Activated naive CD8-positive, alpha-beta T cell (primary cell): ENCODE data around the gene KRTAP10-2.
"Not testable (repeated sequence)": the region's sequence is repeated elsewhere in the genome, so short reads cannot be mapped to it uniquely, and the experiment has no call there.

Experiments used
- H3K27ac Mint-ChIP-seq: one replicate; pipeline ENCODE4 v1.8.0; 2021; ENCODE audit warnings: mixed read lengths
- H3K27me3 Mint-ChIP-seq: one replicate; pipeline ENCODE4 v1.8.0; 2021; ENCODE audit warnings: mixed read lengths
- H3K36me3 Mint-ChIP-seq: one replicate; pipeline ENCODE4 v1.8.0; 2021; ENCODE audit warnings: mixed read lengths
- H3K4me1 Mint-ChIP-seq: one replicate; pipeline ENCODE4 v1.8.0; 2021; ENCODE audit warnings: low read depth, mixed read lengths
- H3K4me3 Mint-ChIP-seq: one replicate; pipeline ENCODE4 v1.8.0; 2021; ENCODE audit warnings: mild to moderate bottlenecking, mixed read lengths
- H3K9me3 Mint-ChIP-seq: one replicate; pipeline ENCODE4 v1.8.0; 2021; ENCODE audit warnings: low read depth, mixed read lengths

The KRTAP10-2 gene

GRCh38 chr21:44590311-44590721, 39.0 kb upstream of the KRTAP10-2 start:
- no peak overlapping the region for H3K4me3 Mint-ChIP-seq
- no peaks in the 10 kb centered on the region for H3K9me3 Mint-ChIP-seq
- H3K27me3 Mint-ChIP-seq: no peaks in the 10 kb centered on the region
- peaks cover 5% of the 10 kb centered on the region for H3K4me1 Mint-ChIP-seq
- peaks cover 3% of the 10 kb centered on the region for H3K36me3 Mint-ChIP-seq
- no peak overlapping the region for H3K27ac Mint-ChIP-seq

- Mint-ChIP-seq H3K4me1 (peaks cover 5% of the 10 kb centered on the region), H3K27ac (no peak overlapping the region), H3K9me3 (no peaks in the 10 kb centered on the region), H3K36me3 (peaks cover 3% of the 10 kb centered on the region), H3K4me3 (no peak overlapping the region), H3K27me3 (no peaks in the 10 kb centered on the region)
Observed at GRCh38 chr21:44589586-44590305, 38.4 kb upstream of the KRTAP10-2 start.

- Mint-ChIP-seq H3K4me1 (peaks cover 9% of the 10 kb centered on the region), H3K9me3 (no peaks in the 10 kb centered on the region), H3K27ac (no peak overlapping the region), H3K36me3 (peaks cover 3% of the 10 kb centered on the region), H3K27me3 (no peaks in the 10 kb centered on the region), H3K4me3 (no peak overlapping the region)
Observed at GRCh38 chr21:44589094-44589493, 37.8 kb upstream of the KRTAP10-2 start.

GRCh38 chr21:44585892-44586291, 34.6 kb upstream of the KRTAP10-2 start:
- Mint-ChIP-seq H3K9me3 (peaks cover 4% of the 10 kb centered on the region), H3K4me3 (no peak overlapping the region), H3K36me3 (peaks cover 6% of the 10 kb centered on the region), H3K27me3 (no peaks in the 10 kb centered on the region), H3K27ac (no peak overlapping the region), H3K4me1 (peaks cover 28% of the 10 kb centered on the region)

GRCh38 chr21:44583800-44584147, 32.5 kb upstream of the KRTAP10-2 start:
- no peaks in the 10 kb centered on the region for H3K27me3 Mint-ChIP-seq
- H3K4me3 Mint-ChIP-seq: no peak overlapping the region
- H3K4me1 Mint-ChIP-seq: peaks cover 29% of the 10 kb centered on the region
- H3K27ac Mint-ChIP-seq: no peak overlapping the region
- peaks cover 4% of the 10 kb centered on the region for H3K9me3 Mint-ChIP-seq
- peaks cover 6% of the 10 kb centered on the region for H3K36me3 Mint-ChIP-seq

GRCh38 chr21:44583089-44583799, 31.9 kb upstream of the KRTAP10-2 start:
- Mint-ChIP-seq H3K4me1 (peaks cover 29% of the 10 kb centered on the region), H3K27me3 (no peaks in the 10 kb centered on the region), H3K27ac (no peak overlapping the region), H3K36me3 (peaks cover 6% of the 10 kb centered on the region), H3K4me3 (no peak overlapping the region), H3K9me3 (peaks cover 4% of the 10 kb centered on the region)

GRCh38 chr21:44582055-44582454, 30.8 kb upstream of the KRTAP10-2 start:
- peaks cover 6% of the 10 kb centered on the region for H3K36me3 Mint-ChIP-seq

GRCh38 chr21:44581158-44581557, 29.9 kb upstream of the KRTAP10-2 start:
- peaks cover 10% of the 10 kb centered on the region for H3K36me3 Mint-ChIP-seq
- peaks cover 29% of the 10 kb centered on the region for H3K4me1 Mint-ChIP-seq
- peak overlapping the region; percentile 46 for H3K27ac Mint-ChIP-seq
- H3K4me3 Mint-ChIP-seq: no peak overlapping the region
- H3K27me3 Mint-ChIP-seq: no peaks in the 10 kb centered on the region
- H3K9me3 Mint-ChIP-seq: peaks cover 13% of the 10 kb centered on the region

More at GRCh38 chr21:44582055-44582454, 30.8 kb upstream of the KRTAP10-2 start:
- Mint-ChIP-seq H3K4me1 (peaks cover 29% of the 10 kb centered on the region), H3K27me3 (no peaks in the 10 kb centered on the region), H3K9me3 (peaks cover 7% of the 10 kb centered on the region), H3K4me3 (no peak overlapping the region), H3K27ac (no peak overlapping the region)

GRCh38 chr21:44580231-44580821, 29.0 kb upstream of the KRTAP10-2 start, which contains the start of gene KRTAP10-5:
Gene KRTAP10-5, minus strand, starts transcription at chr21:44580604. Its CDS starts 26 bp downstream, at chr21:44580578.
- Mint-ChIP-seq H3K9me3 (peaks cover 13% of the 10 kb centered on the region), H3K4me1 (peaks cover 29% of the 10 kb centered on the region), H3K27ac (peak within 1 kb of the TSS; percentile 46)
- not testable (repeated sequence) for H3K4me3 Mint-ChIP-seq, H3K36me3 Mint-ChIP-seq, H3K27me3 Mint-ChIP-seq

GRCh38 chr21:44579833-44580144, 28.5 kb upstream of the KRTAP10-2 start:
- H3K36me3 Mint-ChIP-seq: peaks cover 7% of the 10 kb centered on the region

GRCh38 chr21:44579056-44579832, 27.9 kb upstream of the KRTAP10-2 start:
- H3K4me3 Mint-ChIP-seq: no peak overlapping the region
- H3K36me3 Mint-ChIP-seq: peaks cover 7% of the 10 kb centered on the region
- H3K27ac Mint-ChIP-seq: no peak overlapping the region
- peaks cover 30% of the 10 kb centered on the region for H3K4me1 Mint-ChIP-seq
- H3K27me3 Mint-ChIP-seq: no peaks in the 10 kb centered on the region
- peaks cover 13% of the 10 kb centered on the region for H3K9me3 Mint-ChIP-seq

More at GRCh38 chr21:44579833-44580144, 28.5 kb upstream of the KRTAP10-2 start:
- Mint-ChIP-seq H3K4me1 (peaks cover 29% of the 10 kb centered on the region), H3K4me3 (no peak overlapping the region), H3K9me3 (peaks cover 13% of the 10 kb centered on the region), H3K27me3 (no peaks in the 10 kb centered on the region), H3K27ac (no peak overlapping the region)

- Mint-ChIP-seq H3K27me3 (no peaks in the 10 kb centered on the region), H3K4me3 (no peak overlapping the region), H3K4me1 (peaks cover 23% of the 10 kb centered on the region), H3K27ac (no peak overlapping the region), H3K36me3 (peaks cover 7% of the 10 kb centered on the region), H3K9me3 (peaks cover 13% of the 10 kb centered on the region)
Observed at GRCh38 chr21:44578371-44579055, 27.2 kb upstream of the KRTAP10-2 start.

GRCh38 chr21:44576025-44576420, 24.7 kb upstream of the KRTAP10-2 start:
- H3K9me3 Mint-ChIP-seq: peaks cover 10% of the 10 kb centered on the region
- H3K36me3 Mint-ChIP-seq: peaks cover 4% of the 10 kb centered on the region
- no peak overlapping the region for H3K27ac Mint-ChIP-seq
- no peaks in the 10 kb centered on the region for H3K27me3 Mint-ChIP-seq
- no peak overlapping the region for H3K4me3 Mint-ChIP-seq
- peaks cover 9% of the 10 kb centered on the region for H3K4me1 Mint-ChIP-seq

GRCh38 chr21:44575307-44576024, 24.2 kb upstream of the KRTAP10-2 start:
- Mint-ChIP-seq H3K27ac (no peak overlapping the region), H3K4me1 (peaks cover 8% of the 10 kb centered on the region), H3K9me3 (peaks cover 10% of the 10 kb centered on the region), H3K4me3 (no peak overlapping the region), H3K27me3 (no peaks in the 10 kb centered on the region), H3K36me3 (peaks cover 4% of the 10 kb centered on the region)
